ENCODE data around the gene KRTAP2-1. TPM values are rescaled to one million over a fixed set of nuclear protein-coding genes. Genes with fewer than 3 reads are reported as not detected.

KRTAP2-1 gene
- total and polyA plus RNA-seq, 2 of the 8 experiments (the other 6 are each of a cell fraction or from before 2014, with no cell fraction given) = not detected

DNA sequence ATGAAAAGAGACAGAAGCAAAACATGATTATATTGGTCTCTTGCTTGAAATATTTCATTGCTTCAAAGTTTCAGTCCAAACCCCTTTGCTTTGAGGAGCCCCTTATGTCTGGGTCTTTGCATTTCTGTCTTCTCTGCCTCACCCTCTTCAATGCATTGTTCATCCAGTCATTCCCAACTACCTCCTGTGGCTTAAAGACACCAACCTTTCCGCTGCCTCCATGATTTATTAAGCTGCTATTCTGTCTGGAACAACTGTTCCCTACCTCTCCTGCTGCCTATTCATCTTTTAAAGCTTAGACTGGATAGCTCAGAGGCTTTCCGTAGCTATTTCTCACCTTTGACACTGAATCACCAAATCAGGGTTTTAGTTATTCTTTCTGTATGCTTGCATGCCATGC is 49.8 kb downstream of the KRTAP2-1 start (continued):
- no peak for TF ChIP-seq KDM5A (IDR thresholded peaks at IDR 0.05; ENCODE audit: low read length)

All from H1 (cell line).